Endothelial cell of umbilical vein (primary cell): ENCODE measurements around the gene CHAC1. TPM values are rescaled to one million over a fixed set of nuclear protein-coding genes. Genes with fewer than 3 reads are reported as not detected.

Experiments used
- BruUV-seq: library from RNA; stranded (reverse); fragments of 400-500 nt; replicated peaks from 2 replicates; lab custom pipeline; 2021; lab: Mats Ljungman, UMichigan
- CTCF ChIA-PET: fragments of 300-600, 350-600 bp; sonication (Branson Sonifier 250); formaldehyde crosslinking; loops from one replicate; lab custom pipeline; 2021; ENCODE audit warnings: antibody characterized with exemption, inconsistent platforms; lab: Charles Lee
- POLR2A ChIA-PET: fragments of 300-600, 350-600 bp; sonication (Branson Sonifier 250); formaldehyde crosslinking; loops from one replicate; lab custom pipeline; 2021; ENCODE audit warnings: antibody characterized with exemption, inconsistent platforms; lab: Charles Lee
- DNase-seq: peaks from one replicate; pipeline ENCODE4 v3.0.0-alpha.2; 2011; ENCODE audit warnings: low read depth, low spot score
- FAIRE-seq: peaks from 2 replicates; lab custom pipeline; 2011; peaks lifted over from hg19 to GRCh38; lab: Jason Lieb, UNC
- H2AFZ ChIP-seq: 2 replicates; pipeline ENCODE4 v1.6.0; 2012; ENCODE audit warnings: low read depth, low read length, control low read depth, inconsistent platforms
- H3K27ac ChIP-seq: 2 replicates; pipeline ENCODE4 v1.5.1; 2011; ENCODE audit warnings: low read depth, mild to moderate bottlenecking, control low read depth, low read length, moderate library complexity; ENCODE audit not compliant: insufficient read depth
- H3K27me3 ChIP-seq, 2 experiments: 2 replicates each; pipeline versions ENCODE4 v1.6.0 to v1.6.1; 2011; ENCODE audit warnings: low read length in 2 of 2, mixed read lengths in 1 of 2; ENCODE audit not compliant: control insufficient read depth in 2 of 2, insufficient read depth in 2 of 2
- H3K36me3 ChIP-seq, 2 experiments: 2 replicates in 1 of 2; 3 replicates in 1 of 2; pipeline ENCODE4 v1.5.1; 2011; ENCODE audit warnings: low read length in 2 of 2, mild to moderate bottlenecking in 1 of 2, moderate library complexity in 1 of 2; ENCODE audit not compliant: control insufficient read depth in 2 of 2, insufficient read depth in 2 of 2; ENCODE audit errors: extremely low read depth in 1 of 2
- H3K4me1 ChIP-seq: 3 replicates; pipeline ENCODE4 v1.5.1; 2011; ENCODE audit warnings: mild to moderate bottlenecking, low read length; ENCODE audit not compliant: control insufficient read depth, insufficient read depth; ENCODE audit errors: extremely low read depth
- H3K4me2 ChIP-seq: 2 replicates; pipeline ENCODE4 v1.6.1; 2011; ENCODE audit warnings: low read length, control low read depth, mixed read lengths; ENCODE audit not compliant: insufficient read depth
- H3K4me3 ChIP-seq, 3 experiments: fragments of 200-600 bp in 1 of 3; sonication (generic), shearing (Covaris generic) in 1 of 3; replicated peaks in 1 of 3; 2 replicates each; pipeline ENCODE4 v1.5.1; 2011 to 2016; ENCODE audit warnings: control low read depth in 3 of 3, low read length in 3 of 3, mild to moderate bottlenecking in 2 of 3, inconsistent platforms in 1 of 3, low read depth in 1 of 3, moderate library complexity in 1 of 3; ENCODE audit not compliant: insufficient read depth in 1 of 3
- H3K79me2 ChIP-seq: 2 replicates; pipeline ENCODE4 v1.6.0; 2012; ENCODE audit warnings: low read length, inconsistent platforms; ENCODE audit not compliant: control insufficient read depth, insufficient read depth
- H3K9ac ChIP-seq: replicated peaks from 2 replicates; pipeline ENCODE3; 2011; ENCODE audit warnings: low read length, control low read depth; ENCODE audit not compliant: insufficient read depth; ENCODE audit errors: extremely low read depth
- H3K9me1 ChIP-seq: replicated peaks from 3 replicates; pipeline ENCODE4 v1.6.0; 2011; ENCODE audit warnings: mild to moderate bottlenecking, low read length; ENCODE audit not compliant: control insufficient read depth, insufficient read depth; ENCODE audit errors: extremely low read depth
- H3K9me3 ChIP-seq: replicated peaks from 2 replicates; pipeline ENCODE4 v1.5.1; 2012; ENCODE audit warnings: low read length, inconsistent platforms; ENCODE audit not compliant: control insufficient read depth, insufficient read depth
- H4K20me1 ChIP-seq: replicated peaks from 2 replicates; pipeline ENCODE3; 2011; ENCODE audit warnings: mild to moderate bottlenecking, low read length; ENCODE audit not compliant: control insufficient read depth, insufficient read depth; ENCODE audit errors: extremely low read depth
- CTCF ChIP-seq, 2 donors: IDR thresholded peaks; 1 replicate in 1 of 2; 2 replicates in 1 of 2; pipeline ENCODE4 v1.5.1; 2011; ENCODE audit warnings: low read length in 2 of 2, mild to moderate bottlenecking in 2 of 2, moderate library complexity in 2 of 2, control low read depth in 1 of 2, inconsistent platforms in 1 of 2, low read depth in 1 of 2; ENCODE audit not compliant: insufficient read depth in 1 of 2; ENCODE audit errors: extremely low read depth in 1 of 2
- EZH2 ChIP-seq: IDR thresholded peaks from 2 replicates; pipeline ENCODE4 v1.6.1; 2012; ENCODE audit warnings: borderline replicate concordance, low read depth, mild to moderate bottlenecking, moderate library complexity, low read length, inconsistent platforms; ENCODE audit not compliant: severe bottlenecking
- FOS ChIP-seq: IDR thresholded peaks from 2 replicates; pipeline ENCODE4 v1.6.1; 2011; ENCODE audit warnings: mild to moderate bottlenecking, low read length, moderate library complexity, borderline replicate concordance; ENCODE audit not compliant: insufficient read depth
- GATA2 ChIP-seq: IDR thresholded peaks from 2 replicates; pipeline ENCODE4 v1.7.0; 2011; ENCODE audit warnings: low read depth, mild to moderate bottlenecking, moderate library complexity, mixed read lengths, low read length; ENCODE audit not compliant: insufficient read length, insufficient read depth
- JUN ChIP-seq: IDR thresholded peaks from 2 replicates; pipeline ENCODE4 v1.6.1; 2011; ENCODE audit warnings: borderline replicate concordance, low read depth; ENCODE audit not compliant: insufficient read length, insufficient read depth
- MAX ChIP-seq: IDR thresholded peaks from 2 replicates; pipeline ENCODE4 v1.6.1; 2011; ENCODE audit not compliant: insufficient read depth, insufficient read length
- MYC ChIP-seq: IDR thresholded peaks from one replicate; pipeline ENCODE4 v1.6.1; 2011; ENCODE audit warnings: mild to moderate bottlenecking, low read depth, low read length
- POLR2A ChIP-seq: IDR thresholded peaks from 2 replicates; pipeline ENCODE4 v1.6.1; 2012; ENCODE audit warnings: low read depth, mild to moderate bottlenecking, control low read depth, low read length
- POLR2AphosphoS5 ChIP-seq: IDR thresholded peaks from 2 replicates; pipeline ENCODE4 v1.6.1; 2012; ENCODE audit warnings: low read depth, mild to moderate bottlenecking, control low read depth, low read length, moderate library complexity; ENCODE audit not compliant: insufficient read depth
- dilution Hi-C: fragments of 300-500 bp; cut with MboI; formaldehyde crosslinking; loops from one replicate; pipeline ENCODE4 v1.15.0; 2019; ENCODE audit warnings: low sequenced_read_pairs; ENCODE audit not compliant: extremely low pct_ligation_motif_present
- intact Hi-C: fragments of 100-400 bp; cut with micrococcal nuclease; formaldehyde crosslinking; loops from one replicate; pipeline ENCODE4 v1.10.0; 2022
- polyA plus RNA-seq, 4 experiments: library from polyadenylated mRNA; depleted of rRNA in 3 of 4; stranded (reverse) in 3 of 4; unstranded in 1 of 4; fragments of >200 nt; gene quantifications; 2 replicates each; pipeline versions ENCODE4 v1.2.1 to v1.2.3, GENCODE V29; 2011 to 2012; ENCODE audit warnings: missing spikeins in 1 of 4
- total RNA-seq: library from RNA; stranded (reverse); gene quantifications from 2 replicates; pipeline ENCODE4 v1.2.3, GENCODE V29; 2021

CHAC1 gene
- total and polyA plus RNA-seq, 2 donors (not counting 3 experiments of a cell fraction or from before 2014, with no cell fraction given), result 4.6 to 25.7 TPM

DNA sequence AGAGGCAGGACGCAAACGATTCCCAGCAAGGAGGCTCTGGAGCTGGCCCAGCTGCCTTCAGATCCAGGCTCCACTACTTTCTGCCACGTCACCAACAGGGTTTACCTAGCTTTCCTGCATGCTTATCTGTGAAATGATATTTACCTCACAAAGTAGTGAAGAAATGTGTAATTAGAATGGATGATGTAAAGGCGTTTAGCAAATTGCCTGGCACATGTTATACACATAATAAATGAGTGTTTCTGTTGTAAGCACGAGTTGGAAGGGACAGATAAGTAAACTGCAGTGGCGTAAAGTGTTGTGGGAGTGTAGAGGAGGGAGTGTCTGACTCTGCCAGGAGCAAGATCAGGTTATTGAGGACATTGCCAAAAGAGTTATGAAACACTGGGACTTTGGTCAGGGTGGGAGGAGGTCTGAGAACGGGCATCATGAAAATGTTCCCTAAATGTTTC lies 3.5 kb upstream of the CHAC1 start:
- no peaks in the 10 kb centered on the region for H3K79me2 ChIP-seq
- H3K4me1 ChIP-seq, result peaks cover 10% of the 10 kb centered on the region
- TF ChIP-seq GATA2 (no peak), JUN (no peak), POLR2A (no peak), POLR2AphosphoS5 (no peak), MYC (no peak), EZH2 (no peak), CTCF (IDR thresholded peaks at IDR 0.05; ENCODE audit: extremely low read depth in 1 of 2, insufficient read depth in 1 of 2, low read depth in 1 of 2, low read length in 2 of 2) (no peak), MAX (no peak), FOS (no peak)
- H2AFZ ChIP-seq, result no peak overlapping the region
- no peak overlapping the region for H3K9ac ChIP-seq
- no peaks in the 10 kb centered on the region for H4K20me1 ChIP-seq
- H3K9me1 ChIP-seq, result no peaks in the 10 kb centered on the region
- BruUV-seq, result no TSS peak
- POLR2A ChIA-PET, result no interaction called here
- FAIRE-seq (no peak), DNase-seq (no peak)
- no peaks in the 10 kb centered on the region for H3K27me3 ChIP-seq
- intact Hi-C loops, result loop anchor here (10.0 kb wide), 1 partner anchor 165 kb away; the partner anchor contains the start of gene INO80
- no peaks in the 10 kb centered on the region for H3K36me3 ChIP-seq
- dilution Hi-C loops, result no loop called here
- H3K27ac ChIP-seq, result no peak overlapping the region
- H3K4me3 ChIP-seq, result no peak overlapping the region
- CTCF ChIA-PET, result interaction anchor here (1.8 to 9.3 kb wide), 2 partner anchors 8 to 19 kb away, joined by 5 to 101 read pairs; no protein-coding TSS in a partner anchor
- H3K9me3 ChIP-seq, result no peaks in the 10 kb centered on the region
- H3K4me2 ChIP-seq, result no peak overlapping the region
